ENCODE measurements around the gene ROCK1.

Gene ROCK1

DNA sequence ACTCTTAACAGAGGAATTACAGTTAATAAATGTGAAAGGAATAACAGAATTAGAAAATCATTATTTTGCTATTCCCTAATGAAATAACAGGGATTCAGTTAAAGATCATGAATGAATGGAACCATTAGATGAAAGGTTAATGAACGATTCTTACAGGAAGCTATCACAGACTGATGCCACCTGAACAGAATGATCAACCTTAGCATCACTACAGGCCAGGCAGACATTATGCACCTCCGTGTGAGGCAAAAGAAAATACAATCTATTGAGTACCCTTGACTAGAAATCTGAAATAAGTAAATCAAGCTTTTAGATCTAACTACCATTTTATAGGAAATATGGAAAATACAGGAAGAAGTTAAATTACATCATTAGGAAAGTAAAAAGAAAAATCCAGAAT, 10.4 kb downstream of the ROCK1 start:
- no peak for DNase-seq

DNA sequence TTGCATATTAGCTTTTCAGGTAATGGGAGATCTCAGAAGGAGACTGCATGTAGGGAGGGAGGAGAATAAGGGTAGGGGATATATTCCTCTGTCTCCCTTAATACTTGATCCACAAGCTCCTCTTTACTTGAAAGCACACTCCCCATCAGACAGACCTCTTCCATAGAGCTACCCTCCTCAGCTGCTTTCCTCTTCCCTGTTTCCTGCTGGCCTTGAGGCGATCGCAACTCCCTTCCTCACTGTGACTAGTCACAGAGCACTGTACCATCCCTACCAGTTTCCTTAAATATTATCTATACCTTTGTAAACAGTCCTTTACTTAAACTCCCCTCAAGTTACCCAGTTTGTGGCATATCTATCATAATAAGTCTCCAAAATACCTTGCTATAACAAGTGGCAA, 10.9 kb downstream of the ROCK1 start:
- no peak for DNase-seq

DNA sequence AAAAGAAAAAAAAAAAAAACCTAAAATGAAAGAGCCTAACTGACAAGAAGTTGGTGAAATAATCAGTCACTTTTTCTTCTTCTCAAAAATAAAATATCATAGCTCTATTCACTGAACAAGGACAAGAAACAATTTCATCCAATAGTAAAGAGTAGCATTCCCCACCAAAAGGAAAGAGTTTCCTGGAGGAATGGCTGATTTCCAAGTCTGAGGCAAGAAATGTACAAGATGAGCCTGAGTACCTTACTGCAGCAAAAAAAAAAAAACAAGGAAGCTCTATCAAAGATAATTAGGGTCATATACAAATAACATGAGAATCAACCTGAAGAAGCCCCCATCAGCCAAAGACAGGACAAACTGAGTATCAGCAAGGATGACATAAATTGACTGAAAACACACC, 11.5 kb downstream of the ROCK1 start:
- no peak for DNase-seq

DNA sequence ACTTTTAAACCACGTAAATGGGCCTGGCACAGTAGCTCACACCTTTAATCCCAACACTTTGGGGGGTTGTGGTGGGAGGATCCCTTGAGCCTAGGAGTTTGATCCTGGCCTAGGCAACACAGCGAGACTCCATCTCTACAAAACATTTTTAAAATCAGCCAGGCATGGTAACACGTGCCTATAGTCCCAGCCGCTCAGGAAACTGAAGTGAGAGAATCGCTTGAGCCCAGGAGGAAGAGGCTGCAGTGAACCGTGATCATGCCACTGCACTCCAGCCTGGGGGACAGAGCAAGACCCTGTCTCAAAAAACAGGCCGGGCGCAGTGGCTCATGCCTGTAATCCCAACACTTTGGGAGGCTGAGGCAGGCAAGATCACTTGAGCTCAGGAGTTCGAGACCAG, 12.2 kb downstream of the ROCK1 start:
- DNase-seq = no peak

DNA sequence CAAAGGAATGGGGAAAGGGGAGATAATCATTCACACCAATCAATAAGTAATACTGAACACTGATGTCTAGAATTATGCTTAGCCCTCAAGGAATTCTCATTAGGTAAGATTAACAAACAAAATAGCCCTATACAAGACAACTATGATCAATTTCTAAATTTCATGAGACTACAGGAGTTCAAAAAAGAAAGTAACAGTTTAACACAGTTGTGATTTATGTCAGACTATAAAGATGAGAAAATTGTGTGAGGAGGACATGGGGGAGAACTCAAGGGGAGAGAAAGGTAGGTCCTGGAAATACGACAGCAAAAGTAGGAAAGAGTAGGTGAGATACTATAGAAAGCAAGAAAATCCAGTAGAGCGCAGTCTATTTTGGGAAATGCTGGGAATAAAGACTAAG, 14.9 kb downstream of the ROCK1 start:
- DNase-seq = no peak

DNA sequence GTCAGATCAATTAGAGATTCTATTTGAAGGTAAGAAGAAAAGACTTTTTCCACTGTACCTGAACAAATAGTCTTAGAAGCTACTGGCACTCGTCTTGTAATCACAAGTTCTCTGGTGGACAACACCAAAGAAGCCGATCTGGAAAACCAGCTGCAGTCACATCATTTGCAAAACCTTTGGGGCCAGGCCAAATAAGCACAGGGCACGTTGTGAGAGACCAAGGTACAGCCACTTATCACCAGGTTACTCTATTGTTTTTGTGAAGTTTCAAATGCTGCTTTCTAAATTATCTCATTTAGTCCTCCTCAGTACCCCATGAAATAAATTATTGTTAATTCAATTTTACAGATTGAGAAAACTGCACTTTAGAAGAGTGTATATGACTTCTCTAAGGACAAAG, 18.5 kb downstream of the ROCK1 start:
- no peak for DNase-seq

DNA sequence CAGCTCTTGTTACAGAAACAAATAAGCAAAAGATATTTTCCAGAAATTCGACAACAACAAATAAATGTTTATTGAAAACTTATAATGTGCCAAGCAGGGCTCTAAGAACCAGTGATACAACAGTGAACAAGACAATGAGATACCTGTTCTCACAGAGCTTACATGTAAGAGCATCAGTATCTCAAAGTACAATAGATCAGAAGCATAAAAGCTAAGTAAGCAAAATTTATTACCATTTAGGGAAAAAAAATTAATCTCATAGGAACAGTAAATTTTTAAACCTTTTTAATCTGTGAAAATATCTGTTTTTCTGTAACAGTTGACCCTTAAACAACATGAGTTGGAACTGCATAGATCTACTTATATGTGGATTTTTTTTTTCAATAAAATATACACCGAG, 20.9 kb downstream of the ROCK1 start:
- DNase-seq = no peak

DNA sequence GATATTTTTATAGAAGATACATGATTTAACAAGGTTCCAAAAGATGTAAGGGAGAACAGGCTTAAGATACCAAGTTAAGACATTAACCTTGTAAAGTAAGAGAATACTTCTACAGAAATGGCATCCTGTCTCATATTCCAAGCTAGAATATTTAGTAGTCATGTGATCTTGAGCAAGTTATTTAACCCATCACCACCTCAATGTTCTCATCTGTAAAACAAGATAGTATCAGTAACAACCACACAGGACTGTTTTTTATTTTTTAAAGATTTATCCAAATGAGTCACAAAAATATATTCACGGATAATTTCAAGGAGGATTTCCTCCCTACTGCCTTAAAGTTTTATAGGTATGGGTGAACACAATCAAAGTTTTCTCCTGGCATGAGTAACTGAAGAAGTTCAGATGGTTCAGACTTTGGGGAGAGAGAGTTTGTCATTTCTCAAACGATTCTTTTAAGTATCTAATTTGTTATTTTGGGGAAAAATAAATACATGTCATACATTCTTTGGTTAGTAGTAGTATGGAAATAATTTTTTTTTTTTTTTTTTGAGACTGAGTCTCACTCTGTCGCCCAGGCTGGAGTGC, 25.9 kb downstream of the ROCK1 start:
- no peak for DNase-seq

DNA sequence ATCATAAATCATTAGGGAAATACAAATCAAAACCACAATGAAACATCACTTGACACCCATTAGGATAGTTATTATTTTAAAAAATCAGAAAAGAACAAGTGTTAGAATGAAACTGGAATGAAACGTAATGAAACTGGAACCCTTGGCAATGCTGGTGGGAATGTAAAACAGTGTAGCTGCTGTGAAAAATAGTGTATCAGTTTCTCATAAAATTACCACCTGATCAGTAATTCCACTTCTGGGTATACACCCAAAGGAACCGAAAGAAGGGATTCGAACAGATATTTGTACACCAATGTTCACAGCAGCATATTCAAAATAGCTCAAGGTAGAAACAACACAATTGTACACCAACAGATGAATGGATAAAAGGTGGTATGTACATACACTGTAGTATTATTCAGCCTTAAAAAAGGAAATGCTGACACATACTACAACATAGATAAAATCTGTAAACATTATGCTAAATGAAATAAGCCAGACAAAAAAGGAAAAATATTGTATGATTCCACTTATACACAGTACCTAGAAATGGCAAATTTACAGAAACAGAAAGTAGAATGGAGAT, 27.0 kb downstream of the ROCK1 start:
- DNase-seq = no peak

DNA sequence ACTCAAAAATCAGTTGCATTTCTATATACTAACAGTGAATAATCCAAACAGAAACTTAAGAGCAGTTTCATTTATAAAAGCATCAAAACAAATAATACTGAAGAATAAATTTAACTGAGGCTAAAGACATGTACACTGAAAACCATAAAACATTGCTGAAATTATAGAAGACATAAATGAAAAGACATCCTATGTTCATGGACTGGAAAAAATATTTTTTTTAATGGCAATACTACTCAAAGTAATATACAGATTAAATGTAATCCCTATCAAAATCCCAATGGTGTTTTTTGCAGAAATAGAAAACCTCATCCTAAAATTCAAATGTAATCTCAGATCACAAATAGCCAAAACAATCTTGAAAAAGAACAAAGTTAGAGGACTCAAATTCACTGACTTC, 28.6 kb downstream of the ROCK1 start:
- DNase-seq = no peak

DNA sequence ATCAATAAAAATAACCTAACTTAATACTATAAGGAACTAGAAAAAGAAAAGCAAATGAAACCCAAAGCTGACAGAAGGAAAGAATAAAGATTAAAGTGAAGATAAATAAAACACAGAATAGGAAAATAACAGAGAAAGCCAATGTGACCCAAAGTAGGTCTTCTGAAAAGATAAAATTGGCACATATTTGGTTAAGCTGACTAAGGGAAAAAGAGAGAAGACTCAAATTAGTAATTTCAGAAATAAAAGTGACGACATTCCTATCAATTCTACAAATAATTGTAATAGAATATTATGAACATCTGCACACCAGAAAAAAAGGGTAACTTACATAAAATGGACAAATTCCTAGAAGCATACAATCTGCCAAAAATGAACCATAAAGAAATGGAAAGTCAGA, 30.2 kb downstream of the ROCK1 start:
- DNase-seq = no peak

DNA sequence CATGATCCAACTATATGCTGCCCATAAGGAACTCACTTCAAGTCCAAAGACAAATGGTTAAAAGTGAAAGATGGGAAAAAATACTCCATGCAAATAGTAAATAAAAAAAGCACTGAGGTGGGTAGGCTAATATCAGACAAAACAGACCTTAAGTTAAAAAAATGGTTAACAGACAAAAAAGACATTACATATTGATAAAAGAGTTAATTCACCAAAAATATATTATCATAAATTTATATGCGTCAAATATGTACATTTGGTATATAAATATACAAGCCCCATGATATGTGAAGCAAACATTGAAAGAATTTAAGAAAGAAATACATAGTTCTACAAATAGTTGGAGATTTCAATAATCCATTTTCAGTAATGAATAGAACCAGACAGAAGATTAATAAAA, 31.0 kb downstream of the ROCK1 start:
- DNase-seq = no peak

DNA sequence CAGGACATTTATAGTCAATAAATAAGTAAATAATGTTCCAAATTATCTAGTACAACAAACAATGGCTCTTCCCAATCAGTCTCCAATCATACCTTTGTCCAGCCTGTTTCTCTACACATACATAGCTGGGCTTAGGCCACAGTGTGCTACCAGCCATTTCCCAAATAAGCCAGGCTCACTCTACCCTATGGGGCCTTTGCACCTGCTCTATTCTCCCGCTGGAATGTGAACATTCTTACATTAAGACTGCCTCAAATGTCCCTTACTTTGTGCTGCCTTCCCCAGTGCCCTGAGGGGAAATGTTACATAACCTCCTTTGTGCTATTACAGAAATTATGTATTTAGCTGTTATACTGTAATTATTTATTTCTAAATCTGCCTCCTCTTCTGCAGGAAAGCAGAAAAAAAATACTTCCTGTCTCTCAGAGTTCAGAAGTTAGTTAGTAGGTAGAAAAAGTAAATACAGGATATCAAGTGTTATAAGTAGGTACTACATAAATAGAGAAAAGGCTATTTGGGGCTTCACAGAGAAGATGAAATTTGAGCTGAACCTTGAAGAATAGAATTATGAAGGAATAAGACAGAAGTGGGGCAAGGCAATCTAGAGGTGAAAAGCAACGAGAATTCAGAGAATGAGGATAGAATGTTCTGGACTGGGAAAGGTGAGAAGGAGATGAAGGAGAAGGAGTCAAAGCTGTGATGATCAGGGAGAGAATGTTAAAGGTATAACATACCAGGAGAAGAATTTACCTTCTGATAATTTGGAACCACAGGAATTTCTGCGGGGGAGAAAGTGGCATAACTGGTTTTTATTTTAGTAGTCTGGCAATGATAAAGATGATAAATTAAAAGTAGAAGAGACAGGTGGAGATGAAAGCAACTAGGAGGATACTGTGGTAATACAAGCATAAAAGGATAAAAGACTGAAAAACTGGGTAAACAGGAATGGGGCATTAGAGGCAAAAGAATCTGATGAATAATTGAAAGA, 37.0 kb downstream of the ROCK1 start:
- no peak for DNase-seq

DNA sequence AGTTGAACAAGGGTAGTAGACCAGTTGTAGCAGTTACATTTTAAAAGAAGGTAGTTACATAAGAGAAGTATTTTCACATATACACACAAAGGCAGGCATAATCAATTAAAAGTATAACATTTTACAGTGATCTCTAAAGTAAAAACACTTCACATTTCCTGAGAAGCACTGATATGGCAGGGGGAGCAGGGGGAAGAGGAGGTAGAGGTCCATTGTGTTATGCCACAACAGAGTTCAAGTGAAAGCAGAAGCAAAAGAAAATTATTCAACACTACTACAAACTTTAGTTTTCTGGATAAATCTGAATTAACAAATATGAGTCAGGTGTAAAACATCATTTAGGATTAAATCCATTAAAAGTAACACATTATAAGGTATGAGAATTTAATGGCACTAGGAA, 38.4 kb downstream of the ROCK1 start:
- no peak for DNase-seq

DNA sequence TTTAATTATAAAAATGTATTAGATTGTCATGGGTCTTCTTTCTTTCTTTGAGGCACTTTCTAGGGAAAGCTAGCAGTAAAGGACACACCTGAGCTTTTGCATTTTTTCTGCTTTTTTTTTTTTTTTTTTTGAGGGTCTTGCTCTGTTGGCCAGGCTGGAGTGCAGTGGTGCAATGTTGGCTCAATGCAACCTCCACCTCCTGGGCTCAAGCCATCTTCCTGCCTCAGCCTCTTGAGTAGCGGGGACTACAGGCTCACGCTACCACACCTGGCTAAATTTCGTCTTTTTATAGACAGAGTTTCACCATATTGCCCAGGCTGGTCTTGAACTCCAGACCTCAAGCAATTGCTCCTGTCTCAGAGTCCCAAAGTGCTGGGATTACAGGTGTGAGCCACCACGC, 40.5 kb downstream of the ROCK1 start:
- DNase-seq = no peak

DNA sequence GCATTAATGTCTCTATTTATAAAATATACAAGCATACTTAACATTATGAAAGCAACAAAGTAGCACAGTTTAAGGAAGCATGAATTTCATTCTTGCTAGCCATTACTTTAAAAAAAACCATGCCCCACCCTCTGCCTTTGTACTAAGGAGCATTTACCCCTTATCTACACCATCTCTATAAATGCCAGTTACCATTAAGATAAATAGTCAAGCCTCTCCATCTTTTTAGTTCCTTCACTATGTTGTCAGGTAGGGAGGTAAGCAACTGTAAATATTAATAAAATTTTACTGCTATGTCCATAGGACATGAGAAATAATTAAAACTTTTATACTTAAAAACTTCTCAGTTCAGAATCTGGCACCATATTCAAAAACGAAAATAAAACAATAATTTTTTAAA, 42.1 kb downstream of the ROCK1 start:
- DNase-seq = no peak

DNA sequence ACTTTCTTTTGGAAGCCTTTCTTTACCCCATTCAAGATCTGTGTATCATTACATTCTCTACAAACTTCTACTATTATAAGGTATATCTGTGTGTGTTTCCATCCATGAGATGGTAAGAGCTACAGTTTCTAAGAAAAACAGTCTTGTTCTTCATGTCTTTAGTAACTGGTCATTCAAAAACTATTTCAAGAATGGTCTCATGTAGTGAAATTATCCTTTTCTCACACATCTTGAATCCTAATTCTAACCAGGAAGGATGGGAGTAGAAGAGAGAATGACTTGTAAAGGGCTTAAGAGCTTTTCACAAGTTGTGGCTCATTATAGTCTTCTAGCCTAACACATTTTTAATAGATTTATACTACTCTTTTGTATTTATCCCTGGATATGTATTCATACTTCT, 47.3 kb downstream of the ROCK1 start:
- no peak for DNase-seq

DNA sequence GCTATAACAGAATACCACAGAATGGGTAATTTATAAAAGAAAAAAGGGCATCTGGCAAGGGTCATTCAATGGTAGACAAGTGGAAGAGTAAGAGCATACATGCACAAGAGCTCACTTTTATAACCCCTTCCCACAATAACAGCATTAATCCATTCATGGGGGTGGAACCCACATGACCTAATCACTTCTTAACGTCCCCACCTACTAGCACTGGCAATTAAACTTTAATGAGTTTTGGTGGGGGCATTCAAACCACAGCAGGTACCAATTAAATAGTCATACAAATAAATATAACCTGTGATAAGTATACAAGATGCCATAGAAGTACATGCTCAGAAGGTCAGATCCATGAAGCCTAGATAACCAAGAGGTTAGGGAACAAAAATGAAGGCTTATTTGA, 48.6 kb downstream of the ROCK1 start:
- no peak for DNase-seq

DNA sequence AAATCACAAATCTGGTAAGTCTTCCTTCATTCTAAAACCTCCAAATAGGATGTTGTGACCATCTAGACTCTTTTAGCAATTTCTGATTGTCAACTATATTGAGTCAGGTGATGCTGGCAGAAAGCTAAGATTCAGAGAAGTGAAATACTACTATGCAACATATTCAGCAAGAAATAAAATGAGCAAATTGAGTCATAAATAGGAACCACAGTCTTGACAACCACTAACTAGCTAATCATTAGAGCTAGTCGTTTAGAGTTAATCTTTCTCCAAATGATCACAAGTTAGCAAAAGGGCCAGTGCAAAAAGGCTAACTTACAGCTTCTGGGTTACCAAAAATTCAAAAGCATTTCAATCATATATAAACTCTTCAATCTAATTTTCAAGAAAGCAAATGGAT, 54.5 kb downstream of the ROCK1 start:
- DNase-seq = no peak

DNA sequence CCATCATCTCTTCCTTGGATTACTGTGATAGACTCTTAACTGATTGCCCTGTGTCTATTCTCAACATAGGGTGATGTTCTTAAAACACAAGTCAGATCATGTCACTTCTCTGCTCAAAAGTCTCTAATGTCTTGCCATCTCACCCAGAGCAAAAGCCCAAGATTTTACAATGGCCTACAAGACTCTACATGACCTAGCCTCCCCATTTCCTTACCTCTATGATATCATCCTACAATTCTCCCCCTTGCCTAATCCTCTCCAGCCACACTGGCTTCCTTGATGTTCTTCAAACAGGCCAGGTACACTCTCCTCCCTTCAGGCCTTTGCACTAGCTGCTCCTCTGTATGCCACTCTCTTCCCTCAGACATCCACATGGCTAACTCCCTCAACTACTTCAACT, 55.1 kb downstream of the ROCK1 start:
- no peak for DNase-seq

DNA sequence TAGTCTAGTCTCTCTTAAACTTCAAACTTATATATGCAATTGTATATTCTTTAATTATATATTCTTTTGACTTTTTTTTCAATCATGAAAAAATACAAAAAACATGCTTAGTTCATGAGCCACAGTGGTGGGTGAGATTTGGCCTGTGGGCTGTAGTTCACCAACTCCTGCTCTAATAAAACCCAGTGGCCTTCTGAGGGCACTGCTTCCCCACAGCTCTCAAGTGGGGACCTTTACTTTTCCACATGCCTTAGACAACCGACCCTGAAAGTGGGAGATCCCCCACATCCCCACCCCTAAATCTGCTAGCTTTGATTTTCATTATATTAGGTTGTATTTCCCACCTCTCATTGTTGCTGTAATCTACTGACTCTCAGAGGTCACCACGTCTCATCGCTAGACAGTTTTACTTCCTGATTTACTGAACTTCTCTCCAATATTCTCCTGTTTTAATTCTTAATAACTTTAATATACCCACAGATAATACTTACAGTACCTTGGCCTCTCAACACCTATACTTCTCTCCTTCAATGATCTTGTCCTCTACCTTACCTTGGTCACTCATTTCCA, 57.3 kb downstream of the ROCK1 start:
- DNase-seq = no peak

DNA sequence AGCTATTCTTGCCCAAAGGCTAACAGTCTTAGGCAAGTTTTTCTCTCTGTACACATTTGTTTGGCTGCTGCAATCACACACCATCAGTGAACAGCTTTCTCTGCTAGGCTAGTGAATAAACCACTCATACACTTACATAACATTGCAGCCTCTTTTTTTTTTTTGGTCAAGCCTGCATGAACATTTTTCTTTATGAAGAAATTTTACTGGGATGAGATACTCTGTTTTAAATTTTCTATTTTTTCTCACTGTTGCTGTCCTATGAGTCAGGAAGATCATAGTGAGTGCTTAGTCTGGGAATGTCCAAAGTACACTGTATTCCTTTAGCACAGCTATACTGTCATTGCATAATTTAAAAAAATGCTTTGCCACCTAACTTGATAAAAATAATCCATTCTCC, 58.5 kb downstream of the ROCK1 start:
- no peak for DNase-seq

DNA sequence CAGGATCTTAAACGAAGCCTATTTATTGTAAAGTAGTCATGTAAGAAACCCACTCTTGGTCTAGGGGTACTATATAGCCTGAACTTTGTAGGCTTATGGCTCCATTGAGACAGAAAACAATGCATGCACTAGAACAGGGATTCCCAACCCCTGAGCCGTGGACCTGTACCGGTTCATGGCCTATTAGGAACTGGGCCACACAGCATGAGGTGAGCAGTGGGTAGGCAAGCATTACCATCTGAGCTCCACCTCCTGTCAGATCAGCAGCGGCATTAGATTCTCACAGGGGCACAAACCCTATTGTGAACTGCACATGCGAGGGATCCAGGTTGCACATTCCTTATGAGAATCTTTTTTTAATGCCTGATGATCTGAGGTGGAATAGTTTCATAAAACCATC, 59.2 kb downstream of the ROCK1 start:
- no peak for DNase-seq

DNA sequence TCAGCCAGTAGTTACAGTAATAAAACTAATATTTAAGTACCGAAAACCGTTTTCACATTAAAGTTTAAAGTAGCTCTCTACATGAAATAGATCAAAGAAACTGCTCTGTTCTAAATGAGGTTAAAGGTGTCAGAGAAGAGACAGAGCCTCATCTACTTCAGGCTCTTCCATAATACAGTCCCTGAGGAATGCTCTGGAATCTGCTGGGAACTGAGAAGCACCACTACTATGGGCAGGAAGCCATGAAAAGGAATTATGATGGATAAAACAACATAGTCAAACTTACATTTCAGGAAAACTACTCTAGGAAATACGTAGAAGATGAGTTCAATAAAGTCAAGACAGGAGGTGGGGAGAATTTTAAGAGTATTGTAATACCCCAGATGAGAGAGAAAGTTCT, 60.0 kb downstream of the ROCK1 start:
- DNase-seq = no peak

Data from activated effector memory CD4-positive, alpha-beta T cell treated with Interleukin-2 at 50 U/mL for 16 hours (primary cell).